HepG2 (cell line): ENCODE results near the gene CLTCL1. TPM values are rescaled to one million over a fixed set of nuclear protein-coding genes. Genes with fewer than 3 reads are reported as not detected.

Source experiments
- FOSL1 ChIP-seq: sonication (generic); formaldehyde crosslinking; IDR thresholded peaks from 2 replicates; pipeline ENCODE4 v1.9.0; 2021; ENCODE audit warnings: missing genetic modification reagents, borderline replicate concordance
- JUNB ChIP-seq: sonication (generic); formaldehyde crosslinking; IDR thresholded peaks from 2 replicates; pipeline ENCODE4 v1.8.0; 2022; ENCODE audit warnings: missing genetic modification reagents, mild to moderate bottlenecking, borderline replicate concordance
- JUND ChIP-seq: sonication (generic); formaldehyde crosslinking; IDR thresholded peaks from 2 replicates; pipeline ENCODE4 v1.8.0; 2022; ENCODE audit warnings: mild to moderate bottlenecking, missing genetic modification reagents
- KAT2B ChIP-seq: fragments of 150-350 bp; IDR thresholded peaks from 2 replicates; pipeline ENCODE4 v1.6.1; 2014; ENCODE audit warnings: low read depth, low read length, borderline replicate concordance
- SATB2 ChIP-seq: sonication (generic); formaldehyde crosslinking; IDR thresholded peaks from 2 replicates; pipeline ENCODE4 v1.5.0; 2020; ENCODE audit warnings: missing genetic modification reagents
- SMC3 ChIP-seq: IDR thresholded peaks from 2 replicates; pipeline ENCODE4 v1.6.1; 2011; ENCODE audit warnings: low read length, improper control_type of control experiment
- TFAP4 ChIP-seq: sonication (generic); IDR thresholded peaks from 2 replicates; pipeline ENCODE4 v1.6.1; 2016; ENCODE audit warnings: low read depth, borderline replicate concordance
- ZBTB8A ChIP-seq: sonication (generic); formaldehyde crosslinking; IDR thresholded peaks from 2 replicates; pipeline ENCODE4 v1.4.0; 2020; ENCODE audit warnings: mild to moderate bottlenecking, low read depth, missing genetic modification reagents, borderline replicate concordance
- ZEB1 ChIP-seq: IDR thresholded peaks from 2 replicates; pipeline ENCODE4 v1.6.1; 2012; ENCODE audit warnings: mild to moderate bottlenecking, low read depth, inconsistent platforms; ENCODE audit not compliant: insufficient replicate concordance
- ZFAT ChIP-seq: sonication (generic); formaldehyde crosslinking; conservative IDR thresholded peaks from 2 replicates; pipeline ENCODE4 v1.8.1; 2023; ENCODE audit warnings: missing genetic modification reagents, inconsistent platforms
- ZNF180 ChIP-seq: sonication (generic); formaldehyde crosslinking; IDR thresholded peaks from 2 replicates; pipeline ENCODE4 v1.4.0; 2020; ENCODE audit warnings: low read depth, missing genetic modification reagents, borderline replicate concordance
- ZNF343 ChIP-seq: sonication (generic); formaldehyde crosslinking; IDR thresholded peaks from 2 replicates; pipeline ENCODE4 v1.4.0; 2020; ENCODE audit warnings: mild to moderate bottlenecking, missing genetic modification reagents
- ZNF501 ChIP-seq: sonication (generic); formaldehyde crosslinking; IDR thresholded peaks from 2 replicates; pipeline ENCODE4 v1.5.1; 2020; ENCODE audit warnings: mild to moderate bottlenecking, moderate library complexity, missing genetic modification reagents
- ZNF549 ChIP-seq: sonication (generic); formaldehyde crosslinking; IDR thresholded peaks from 2 replicates; pipeline ENCODE4 v1.5.0; 2020; ENCODE audit warnings: missing genetic modification reagents
- ZNF552 ChIP-seq: sonication (generic); formaldehyde crosslinking; IDR thresholded peaks from 2 replicates; pipeline ENCODE4 v1.9.0; 2022; ENCODE audit warnings: missing genetic modification reagents, mild to moderate bottlenecking, borderline replicate concordance
- ZNF563 ChIP-seq: sonication (generic); formaldehyde crosslinking; IDR thresholded peaks from 2 replicates; pipeline ENCODE4 v1.8.0; 2022; ENCODE audit warnings: mild to moderate bottlenecking, moderate library complexity, missing genetic modification reagents
- ZUFSP ChIP-seq: sonication (generic); formaldehyde crosslinking; IDR thresholded peaks from 2 replicates; pipeline ENCODE4 v1.9.0; 2021; ENCODE audit warnings: missing genetic modification reagents, mild to moderate bottlenecking, borderline replicate concordance
- polyA plus RNA-seq, 8 experiments: library from polyadenylated mRNA; depleted of rRNA in 3 of 8; stranded (reverse) in 7 of 8; unstranded in 1 of 8; fragments of >200 nt; fragmentation: Illumina TruSeq in 4 of 8; extraction: Trizol in 4 of 8; gene quantifications; 2 replicates each; pipeline versions ENCODE4 v1.2.1 to v1.2.3, GENCODE V29; 2011 to 2016; ENCODE audit warnings: low read depth in 4 of 8, missing spikeins in 1 of 8, mixed read lengths in 1 of 8; ENCODE audit not compliant: insufficient read depth in 1 of 8
- total RNA-seq, 5 experiments: library from RNA; depleted of rRNA; stranded (reverse); fragments of >200 nt; fragmentation: Illumina TruSeq; extraction: Trizol; gene quantifications; 2 replicates each; pipeline ENCODE4 v1.2.3, GENCODE V29; 2016; ENCODE audit warnings: low read depth in 1 of 5
- TF ChIP-seq, protein P1 (sequence below): sonication (generic); formaldehyde crosslinking; conservative IDR thresholded peaks from 2 replicates; pipeline ENCODE4 v1.8.0; 2022; ENCODE audit warnings: missing genetic modification reagents
- TF ChIP-seq, protein P2 (sequence below): sonication (generic); formaldehyde crosslinking; IDR thresholded peaks from 2 replicates; pipeline ENCODE4 v1.4.0; 2020; ENCODE audit warnings: missing genetic modification reagents
- TF ChIP-seq, protein P3 (sequence below): sonication (generic); formaldehyde crosslinking; IDR thresholded peaks from 2 replicates; pipeline ENCODE4 v1.5.1; 2020; ENCODE audit warnings: missing genetic modification reagents, mild to moderate bottlenecking, borderline replicate concordance

CLTCL1 gene
- total and polyA plus RNA-seq, 2 of the 13 experiments (the other 11 are each of a cell fraction or from before 2014, with no cell fraction given), result 8.1 to 10.9 TPM

DNA sequence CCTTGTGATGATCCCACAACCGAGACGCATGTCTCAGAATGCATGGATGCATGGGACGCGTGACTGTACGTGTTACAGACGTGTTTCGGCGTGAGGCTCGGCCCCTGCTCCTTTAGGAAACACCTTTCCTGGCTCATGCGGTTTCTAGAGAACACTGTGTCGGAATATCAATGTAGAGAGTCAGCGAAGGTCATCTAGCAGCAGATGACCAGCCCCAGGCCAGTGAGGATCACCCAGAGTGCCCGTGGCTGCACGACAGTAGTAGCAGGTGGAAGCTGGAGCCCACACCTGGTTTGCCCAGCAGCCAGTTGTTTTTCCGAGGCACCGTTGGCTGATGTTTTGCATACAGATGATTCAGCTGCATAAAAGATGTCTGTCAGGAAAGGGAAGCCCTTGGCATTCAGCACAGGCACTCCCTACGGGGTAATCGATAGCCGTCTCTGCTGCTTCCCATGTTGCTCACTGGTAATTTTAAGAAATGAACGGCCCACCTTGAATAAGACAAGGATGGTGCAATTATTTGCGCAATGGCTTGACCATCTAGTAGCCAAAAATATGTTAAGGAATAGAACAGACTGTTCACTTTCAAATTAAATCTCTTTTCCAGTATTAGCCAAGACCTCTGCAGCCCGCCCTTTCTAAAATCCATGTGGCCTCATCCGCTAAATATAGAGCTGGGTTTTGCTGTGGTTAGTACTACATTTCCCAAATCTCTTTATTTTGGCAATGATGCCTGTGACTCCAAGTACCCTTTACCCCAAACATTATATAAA lies 1.1 kb upstream of the CLTCL1 start (continued):
- TF ChIP-seq FOSL1 (CRISPR knock-in tag) (no peak), ZNF552 (no peak), ZBTB8A (CRISPR knock-in tag) (no peak), ZNF180 (CRISPR knock-in tag) (no peak), ZNF501 (CRISPR knock-in tag) (peak; percentile 84; the same call in 1 of the 2 replicates), ZUFSP (CRISPR knock-in tag) (no peak), TFAP4 (peak; percentile 17; the same call in 1 of the 2 replicates), ZNF563 (CRISPR knock-in tag) (no peak), JUND (CRISPR knock-in tag) (no peak; the same call in 1 of the 2 replicates), ZFAT (CRISPR knock-in tag) (no peak), ZNF549 (CRISPR knock-in tag) (no peak), KAT2B (no peak), JUNB (CRISPR knock-in tag) (no peak), SATB2 (CRISPR knock-in tag) (no peak), ZEB1 (peak; percentile 12), SMC3 (no peak), ZNF343 (no peak)
- TF ChIP-seq, protein P1, sequence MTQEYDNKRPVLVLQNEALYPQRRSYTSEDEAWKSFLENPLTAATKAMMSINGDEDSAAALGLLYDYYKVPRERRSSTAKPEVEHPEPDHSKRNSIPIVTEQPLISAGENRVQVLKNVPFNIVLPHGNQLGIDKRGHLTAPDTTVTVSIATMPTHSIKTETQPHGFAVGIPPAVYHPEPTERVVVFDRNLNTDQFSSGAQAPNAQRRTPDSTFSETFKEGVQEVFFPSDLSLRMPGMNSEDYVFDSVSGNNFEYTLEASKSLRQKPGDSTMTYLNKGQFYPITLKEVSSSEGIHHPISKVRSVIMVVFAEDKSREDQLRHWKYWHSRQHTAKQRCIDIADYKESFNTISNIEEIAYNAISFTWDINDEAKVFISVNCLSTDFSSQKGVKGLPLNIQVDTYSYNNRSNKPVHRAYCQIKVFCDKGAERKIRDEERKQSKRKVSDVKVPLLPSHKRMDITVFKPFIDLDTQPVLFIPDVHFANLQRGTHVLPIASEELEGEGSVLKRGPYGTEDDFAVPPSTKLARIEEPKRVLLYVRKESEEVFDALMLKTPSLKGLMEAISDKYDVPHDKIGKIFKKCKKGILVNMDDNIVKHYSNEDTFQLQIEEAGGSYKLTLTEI, result no peak
- TF ChIP-seq, protein P2, sequence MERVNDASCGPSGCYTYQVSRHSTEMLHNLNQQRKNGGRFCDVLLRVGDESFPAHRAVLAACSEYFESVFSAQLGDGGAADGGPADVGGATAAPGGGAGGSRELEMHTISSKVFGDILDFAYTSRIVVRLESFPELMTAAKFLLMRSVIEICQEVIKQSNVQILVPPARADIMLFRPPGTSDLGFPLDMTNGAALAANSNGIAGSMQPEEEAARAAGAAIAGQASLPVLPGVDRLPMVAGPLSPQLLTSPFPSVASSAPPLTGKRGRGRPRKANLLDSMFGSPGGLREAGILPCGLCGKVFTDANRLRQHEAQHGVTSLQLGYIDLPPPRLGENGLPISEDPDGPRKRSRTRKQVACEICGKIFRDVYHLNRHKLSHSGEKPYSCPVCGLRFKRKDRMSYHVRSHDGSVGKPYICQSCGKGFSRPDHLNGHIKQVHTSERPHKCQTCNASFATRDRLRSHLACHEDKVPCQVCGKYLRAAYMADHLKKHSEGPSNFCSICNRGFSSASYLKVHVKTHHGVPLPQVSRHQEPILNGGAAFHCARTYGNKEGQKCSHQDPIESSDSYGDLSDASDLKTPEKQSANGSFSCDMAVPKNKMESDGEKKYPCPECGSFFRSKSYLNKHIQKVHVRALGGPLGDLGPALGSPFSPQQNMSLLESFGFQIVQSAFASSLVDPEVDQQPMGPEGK (CRISPR knock-in tag), result no peak
- TF ChIP-seq, protein P3, sequence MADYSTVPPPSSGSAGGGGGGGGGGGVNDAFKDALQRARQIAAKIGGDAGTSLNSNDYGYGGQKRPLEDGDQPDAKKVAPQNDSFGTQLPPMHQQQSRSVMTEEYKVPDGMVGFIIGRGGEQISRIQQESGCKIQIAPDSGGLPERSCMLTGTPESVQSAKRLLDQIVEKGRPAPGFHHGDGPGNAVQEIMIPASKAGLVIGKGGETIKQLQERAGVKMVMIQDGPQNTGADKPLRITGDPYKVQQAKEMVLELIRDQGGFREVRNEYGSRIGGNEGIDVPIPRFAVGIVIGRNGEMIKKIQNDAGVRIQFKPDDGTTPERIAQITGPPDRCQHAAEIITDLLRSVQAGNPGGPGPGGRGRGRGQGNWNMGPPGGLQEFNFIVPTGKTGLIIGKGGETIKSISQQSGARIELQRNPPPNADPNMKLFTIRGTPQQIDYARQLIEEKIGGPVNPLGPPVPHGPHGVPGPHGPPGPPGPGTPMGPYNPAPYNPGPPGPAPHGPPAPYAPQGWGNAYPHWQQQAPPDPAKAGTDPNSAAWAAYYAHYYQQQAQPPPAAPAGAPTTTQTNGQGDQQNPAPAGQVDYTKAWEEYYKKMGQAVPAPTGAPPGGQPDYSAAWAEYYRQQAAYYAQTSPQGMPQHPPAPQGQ, result peak; percentile 67; the same call in 1 of the 2 replicates
